Cardiac muscle cell (in vitro differentiated cells and primary cell): Measurements from ENCODE around the gene ATXN1. TPM values are rescaled to one million over a fixed set of nuclear protein-coding genes. Genes with fewer than 3 reads are reported as not detected.

Source experiments
- DNase-seq, 2 donors: peaks; one replicate each; pipeline versions ENCODE4 v3.0.0 to v3.0.0-alpha.2; 2010 to 2017; ENCODE audit warnings: low read depth in 1 of 2, low spot score in 1 of 2
- H3K27ac ChIP-seq: fragments of 200-600 bp; sonication (generic); 2 replicates; pipeline ENCODE4 v1.5.1; 2016
- H3K27me3 ChIP-seq: fragments of 200-600 bp; sonication (generic); 2 replicates; pipeline ENCODE4 v1.6.0; 2016; ENCODE audit warnings: control low read depth
- H3K36me3 ChIP-seq: fragments of 200-600 bp; sonication (generic); 2 replicates; pipeline ENCODE4 v1.5.1; 2016; ENCODE audit warnings: control low read depth
- H3K4me1 ChIP-seq: fragments of 200-600 bp; sonication (generic); 2 replicates; pipeline ENCODE4 v1.8.1; 2017; ENCODE audit warnings: low read depth, mild to moderate bottlenecking, mixed run types
- H3K4me3 ChIP-seq: fragments of 200-600 bp; sonication (generic); 2 replicates; pipeline ENCODE4 v1.5.1; 2016; ENCODE audit warnings: mild to moderate bottlenecking
- H3K9me3 ChIP-seq: fragments of 200-600 bp; sonication (generic); 2 replicates; pipeline ENCODE4 v1.5.1; 2017; ENCODE audit warnings: low read depth, mild to moderate bottlenecking, control low read depth
- polyA plus RNA-seq: library from polyadenylated mRNA; unstranded; fragments of >200 nt; fragmentation: Nextera tagmentation; extraction: Ambion mirVana; gene quantifications from 2 replicates; pipeline ENCODE4 v1.2.1, GENCODE V29; 2016
- total RNA-seq: library from RNA; depleted of rRNA; stranded (reverse); fragments of >200 nt; gene quantifications from 2 replicates; pipeline ENCODE4 v1.2.3, GENCODE V29; 2016
- TF ChIP-seq, protein P1 (sequence below): IDR thresholded peaks from 2 replicates; pipeline ENCODE4 v1.5.1; 2012; ENCODE audit warnings: low read depth, mild to moderate bottlenecking, low read length

ATXN1 gene
- total and polyA plus RNA-seq, 2 experiments from 2014 or later: 15.1 to 37.4 TPM

GRCh38 chr6:16681260-16681873, 79.9 kb downstream of the ATXN1 start:
- no peak overlapping the region for H3K27ac ChIP-seq
- H3K36me3 ChIP-seq: no peaks in the 10 kb centered on the region
- TF ChIP-seq, protein P1, sequence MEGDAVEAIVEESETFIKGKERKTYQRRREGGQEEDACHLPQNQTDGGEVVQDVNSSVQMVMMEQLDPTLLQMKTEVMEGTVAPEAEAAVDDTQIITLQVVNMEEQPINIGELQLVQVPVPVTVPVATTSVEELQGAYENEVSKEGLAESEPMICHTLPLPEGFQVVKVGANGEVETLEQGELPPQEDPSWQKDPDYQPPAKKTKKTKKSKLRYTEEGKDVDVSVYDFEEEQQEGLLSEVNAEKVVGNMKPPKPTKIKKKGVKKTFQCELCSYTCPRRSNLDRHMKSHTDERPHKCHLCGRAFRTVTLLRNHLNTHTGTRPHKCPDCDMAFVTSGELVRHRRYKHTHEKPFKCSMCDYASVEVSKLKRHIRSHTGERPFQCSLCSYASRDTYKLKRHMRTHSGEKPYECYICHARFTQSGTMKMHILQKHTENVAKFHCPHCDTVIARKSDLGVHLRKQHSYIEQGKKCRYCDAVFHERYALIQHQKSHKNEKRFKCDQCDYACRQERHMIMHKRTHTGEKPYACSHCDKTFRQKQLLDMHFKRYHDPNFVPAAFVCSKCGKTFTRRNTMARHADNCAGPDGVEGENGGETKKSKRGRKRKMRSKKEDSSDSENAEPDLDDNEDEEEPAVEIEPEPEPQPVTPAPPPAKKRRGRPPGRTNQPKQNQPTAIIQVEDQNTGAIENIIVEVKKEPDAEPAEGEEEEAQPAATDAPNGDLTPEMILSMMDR: no peak
- no peak overlapping the region for H3K4me3 ChIP-seq
- no peaks in the 10 kb centered on the region for H3K9me3 ChIP-seq
- H3K27me3 ChIP-seq: no peaks in the 10 kb centered on the region
- H3K4me1 ChIP-seq: peaks cover 14% of the 10 kb centered on the region
- DNase-seq: peak; percentile 64 to 94

- no peak for DNase-seq
- Histone ChIP-seq H3K36me3 (no peaks in the 10 kb centered on the region), H3K4me1 (peaks cover 14% of the 10 kb centered on the region), H3K4me3 (no peak overlapping the region), H3K27ac (no peak overlapping the region), H3K9me3 (no peaks in the 10 kb centered on the region), H3K27me3 (no peaks in the 10 kb centered on the region)
- TF ChIP-seq, protein P1: no peak
Observed at GRCh38 chr6:16679050-16679449, 82.2 kb downstream of the ATXN1 start.

- no peaks in the 10 kb centered on the region for H3K27me3 ChIP-seq
- DNase-seq: no peak
- H3K4me1 ChIP-seq: peaks cover 14% of the 10 kb centered on the region
- no peak overlapping the region for H3K27ac ChIP-seq
- TF ChIP-seq, protein P1: no peak
- no peaks in the 10 kb centered on the region for H3K36me3 ChIP-seq
- no peaks in the 10 kb centered on the region for H3K9me3 ChIP-seq
- no peak overlapping the region for H3K4me3 ChIP-seq
Observed at GRCh38 chr6:16677458-16677857, 83.8 kb downstream of the ATXN1 start.

GRCh38 chr6:16676978-16677377, 84.3 kb downstream of the ATXN1 start:
- no peak overlapping the region for H3K27ac ChIP-seq
- TF ChIP-seq, protein P1: no peak

DNA sequence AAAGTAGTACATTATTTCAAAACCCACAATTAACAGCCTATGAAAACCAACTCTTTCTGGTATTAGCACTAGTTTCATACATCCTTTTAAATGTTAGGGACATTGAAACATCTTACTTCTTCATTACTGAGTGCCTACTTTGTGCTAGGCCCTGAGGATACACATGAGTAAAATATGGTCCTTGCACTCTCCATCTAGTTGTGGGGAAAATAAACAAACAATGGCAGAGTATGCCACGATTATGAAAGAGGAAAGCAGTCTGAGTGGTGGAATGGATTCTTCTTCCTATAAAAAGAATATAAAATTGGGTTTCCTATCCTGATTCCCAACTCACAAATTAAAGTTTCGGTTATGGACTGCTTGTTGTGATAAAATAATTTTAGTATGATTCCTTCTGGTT, 84.9 kb downstream of the ATXN1 start:
- no peaks in the 10 kb centered on the region for H3K27me3 ChIP-seq
- peaks cover 11% of the 10 kb centered on the region for H3K4me1 ChIP-seq
- no peaks in the 10 kb centered on the region for H3K9me3 ChIP-seq
- TF ChIP-seq, protein P1: no peak
- no peak overlapping the region for H3K27ac ChIP-seq
- DNase-seq: no peak
- H3K36me3 ChIP-seq: no peaks in the 10 kb centered on the region
- H3K4me3 ChIP-seq: no peak overlapping the region

More at GRCh38 chr6:16676978-16677377, 84.3 kb downstream of the ATXN1 start:
- Histone ChIP-seq H3K27me3 (no peaks in the 10 kb centered on the region), H3K4me3 (no peak overlapping the region), H3K4me1 (peaks cover 14% of the 10 kb centered on the region), H3K36me3 (no peaks in the 10 kb centered on the region), H3K9me3 (no peaks in the 10 kb centered on the region)
- DNase-seq: peak in 1 of 2 donors; percentile 69
